D721Med (cell line): Measurements from ENCODE around the gene ASCC3.
"Not testable (repeated sequence)": the region's sequence is repeated elsewhere in the genome, so short reads cannot be mapped to it uniquely, and the experiment has no call there.

ENCODE experiments used
- DNase-seq: peaks from one replicate; pipeline ENCODE4 v3.0.0; 2011; ENCODE audit warnings: low spot score; ENCODE audit not compliant: insufficient read length
- FAIRE-seq: peaks from 2 replicates; lab custom pipeline; 2011; peaks lifted over from hg19 to GRCh38; lab: Jason Lieb, UNC
- CTCF ChIP-seq: IDR thresholded peaks from 2 replicates; pipeline ENCODE4 v1.5.1; 2012; ENCODE audit warnings: mild to moderate bottlenecking, control low read depth; ENCODE audit not compliant: insufficient read depth; ENCODE audit errors: missing control alignments

Gene ASCC3

GRCh38 chr6:100761841-100762240, 119.3 kb downstream of the ASCC3 start:
- no peak for TF ChIP-seq CTCF
- DNase-seq (no peak), FAIRE-seq (no peak)

- not testable (repeated sequence) for FAIRE-seq, DNase-seq
These were observed 122.7 kb downstream of the ASCC3 start for GRCh38 chr6:100758386-100758785.

- no peak for DNase-seq
- FAIRE-seq, result no peak
- no peak for TF ChIP-seq CTCF
These were observed 127.7 kb downstream of the ASCC3 start for GRCh38 chr6:100753421-100753820.

GRCh38 chr6:100751590-100751989, 129.5 kb downstream of the ASCC3 start:
- TF ChIP-seq CTCF, result no peak
- DNase-seq (no peak), FAIRE-seq (no peak)

- DNase-seq (no peak), FAIRE-seq (no peak)
- TF ChIP-seq CTCF, result no peak
These were observed 135.6 kb downstream of the ASCC3 start for GRCh38 chr6:100745419-100746041.

- TF ChIP-seq CTCF, result no peak
- no peak for FAIRE-seq
- DNase-seq, result no peak
These were observed 140.7 kb downstream of the ASCC3 start for GRCh38 chr6:100740439-100740838.

- DNase-seq, FAIRE-seq: not testable (repeated sequence)
These were observed 143.4 kb downstream of the ASCC3 start for GRCh38 chr6:100737720-100738119.

GRCh38 chr6:100731411-100731810, 149.7 kb downstream of the ASCC3 start:
- DNase-seq (no peak), FAIRE-seq (no peak)
- TF ChIP-seq CTCF, result no peak
